Ectodermal cell (in vitro differentiated cells): Measurements from ENCODE around the gene SMO.

Experiments
- H3K27ac ChIP-seq: 2 replicates; pipeline ENCODE4 v1.7.0; 2013; ENCODE audit warnings: mild to moderate bottlenecking, low read depth, low read length; ENCODE audit not compliant: insufficient read depth, poor library complexity, severe bottlenecking
- H3K27me3 ChIP-seq: 2 replicates; pipeline ENCODE4 v1.7.0; 2013; ENCODE audit warnings: mild to moderate bottlenecking, low read length; ENCODE audit not compliant: insufficient read depth, control insufficient read depth, poor library complexity, severe bottlenecking
- H3K36me3 ChIP-seq: one replicate; pipeline ENCODE4 v1.7.0; 2013; ENCODE audit warnings: low read length; ENCODE audit not compliant: control insufficient read depth, insufficient read depth
- H3K4me1 ChIP-seq: one replicate; pipeline ENCODE4 v1.7.0; 2013; ENCODE audit warnings: low read length; ENCODE audit not compliant: control insufficient read depth, insufficient read depth
- H3K4me3 ChIP-seq: 2 replicates; pipeline ENCODE4 v1.7.0; 2013; ENCODE audit warnings: low read depth, low read length, control low read depth; ENCODE audit not compliant: insufficient read depth
- H3K9me3 ChIP-seq: 2 replicates; pipeline ENCODE4 v1.7.0; 2013; ENCODE audit warnings: mild to moderate bottlenecking, low read length, moderate library complexity; ENCODE audit not compliant: control insufficient read depth
- WGBS, 2 experiments: methylation state at CpG; one replicate each; pipeline ENCODE4 v1.1.7; 2013; ENCODE audit warnings: missing lambda C conversion rate in 2 of 2; 5-methylcytosine and 5-hydroxymethylcytosine counted together

The SMO gene

DNA sequence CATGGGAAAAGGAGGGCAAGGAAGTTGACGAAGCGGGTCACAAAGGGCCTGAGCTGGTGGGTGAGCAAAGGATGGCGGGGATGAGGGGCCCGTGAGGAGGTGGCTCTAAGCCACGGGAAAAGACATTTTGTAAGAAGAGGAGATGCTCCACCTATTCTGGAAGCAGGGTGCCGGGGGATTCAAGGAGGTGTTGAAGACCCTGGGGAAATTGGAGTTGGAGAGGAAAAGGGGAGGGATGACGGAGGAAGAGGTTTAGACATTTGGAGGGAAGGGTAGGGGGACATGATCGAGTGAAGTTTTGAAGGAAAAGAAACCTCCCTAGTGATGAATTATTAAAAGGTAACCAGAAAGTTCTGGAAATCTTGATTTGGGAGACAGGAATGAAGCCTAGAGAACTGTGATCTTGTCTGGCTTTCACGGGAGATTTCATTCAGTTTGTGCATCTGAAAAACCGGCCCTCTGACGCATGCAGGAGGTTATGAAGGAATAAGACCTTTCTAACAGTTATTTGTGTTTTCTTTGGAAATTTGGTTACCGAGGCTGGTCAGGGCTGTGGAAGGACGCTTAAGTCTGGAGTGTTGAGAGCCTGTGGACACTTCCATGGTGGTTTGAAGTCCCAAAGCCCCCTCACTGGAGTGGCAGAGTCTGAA, 1.4 kb downstream of the SMO start:
- Histone ChIP-seq H3K4me3 (peak overlapping the region; percentile 91), H3K4me1 (peaks cover 5% of the 10 kb centered on the region), H3K36me3 (peaks cover 8% of the 10 kb centered on the region), H3K9me3 (no peaks in the 10 kb centered on the region), H3K27me3 (peaks cover 7% of the 10 kb centered on the region), H3K27ac (no peak overlapping the region)
- 20 to 21% methylated on average over 13 of the region's 13 CpGs for WGBS, 2 experiments

DNA sequence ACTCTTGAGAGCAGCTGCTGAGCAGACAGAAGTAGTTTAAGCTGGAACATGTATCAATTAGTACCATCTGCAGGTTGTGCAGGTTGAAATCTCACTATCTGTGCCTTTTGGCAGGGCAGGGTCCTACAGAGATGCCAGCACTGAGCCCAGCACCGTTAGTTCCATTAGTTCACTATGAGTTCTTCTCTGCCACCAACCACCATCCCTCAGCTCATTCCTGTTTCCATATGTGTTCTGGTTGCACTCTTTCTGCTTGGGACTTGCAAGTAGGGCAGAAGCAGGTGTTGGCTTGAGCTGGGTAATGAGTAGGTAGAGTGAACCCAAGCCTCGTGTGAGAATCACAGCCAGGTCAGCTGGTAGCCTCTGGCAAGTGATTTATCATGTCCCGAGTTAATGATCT, 2.8 kb downstream of the SMO start:
- Histone ChIP-seq H3K9me3 (no peaks in the 10 kb centered on the region), H3K27me3 (peaks cover 7% of the 10 kb centered on the region), H3K36me3 (peaks cover 13% of the 10 kb centered on the region), H3K27ac (no peak overlapping the region), H3K4me1 (peaks cover 5% of the 10 kb centered on the region), H3K4me3 (no peak overlapping the region)
- 89 to 94% methylated on average over 3 of the region's 3 CpGs for WGBS, 2 experiments

DNA sequence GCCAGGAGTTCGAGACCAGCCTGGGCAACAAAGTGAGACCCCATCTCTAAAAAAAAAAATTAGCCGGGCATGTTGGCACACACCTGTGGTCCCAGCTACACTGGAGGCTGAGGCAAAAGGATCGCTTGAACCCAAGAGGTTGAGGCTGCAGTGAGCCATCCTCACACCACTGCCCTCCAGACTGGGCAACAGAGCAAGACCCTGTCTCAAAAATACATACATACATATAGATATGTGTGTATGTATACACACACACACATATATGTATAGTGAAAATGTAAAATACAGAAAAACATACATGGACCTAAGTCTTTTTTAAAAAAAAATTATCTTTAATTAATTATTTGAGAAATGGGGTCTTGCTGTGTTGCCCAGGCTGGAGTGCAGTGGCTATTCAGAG, 5.5 kb downstream of the SMO start:
- H3K4me3 ChIP-seq = no peak overlapping the region
- 91 to 97% methylated on average over 3 of the region's 3 CpGs for WGBS, 2 experiments
- no peaks in the 10 kb centered on the region for H3K27me3 ChIP-seq
- peaks cover 5% of the 10 kb centered on the region for H3K4me1 ChIP-seq
- no peak overlapping the region for H3K27ac ChIP-seq
- no peaks in the 10 kb centered on the region for H3K9me3 ChIP-seq
- H3K36me3 ChIP-seq = peaks cover 13% of the 10 kb centered on the region

DNA sequence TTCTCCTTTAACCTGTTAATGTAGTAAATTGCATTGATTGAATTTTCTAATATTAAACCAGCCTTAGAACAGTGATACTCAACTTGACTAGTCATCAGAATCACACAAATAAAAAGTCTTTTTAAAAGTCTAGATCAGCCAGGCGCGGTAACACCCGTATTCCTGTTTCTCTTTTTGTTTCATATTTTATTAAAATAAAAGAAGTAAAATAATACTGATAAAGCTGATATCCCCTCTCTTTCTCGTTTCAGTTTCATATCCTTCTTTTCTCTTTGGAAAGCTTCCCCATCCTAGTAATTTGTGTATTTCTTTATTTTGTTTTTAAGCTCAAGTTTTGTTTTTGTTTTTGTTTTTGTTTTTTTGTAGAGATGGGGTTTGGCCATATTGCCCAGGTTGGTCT, 9.3 kb downstream of the SMO start:
- H3K27me3 ChIP-seq = no peaks in the 10 kb centered on the region
- H3K27ac ChIP-seq = no peak overlapping the region
- H3K36me3 ChIP-seq = peaks cover 18% of the 10 kb centered on the region
- H3K4me3 ChIP-seq = no peak overlapping the region
- no peaks in the 10 kb centered on the region for H3K4me1 ChIP-seq
- H3K9me3 ChIP-seq = no peaks in the 10 kb centered on the region
- 100% methylated on average over 3 of the region's 4 CpGs; no CpG with 5 or more reads in 1 of the 2 experiments for WGBS, 2 experiments

DNA sequence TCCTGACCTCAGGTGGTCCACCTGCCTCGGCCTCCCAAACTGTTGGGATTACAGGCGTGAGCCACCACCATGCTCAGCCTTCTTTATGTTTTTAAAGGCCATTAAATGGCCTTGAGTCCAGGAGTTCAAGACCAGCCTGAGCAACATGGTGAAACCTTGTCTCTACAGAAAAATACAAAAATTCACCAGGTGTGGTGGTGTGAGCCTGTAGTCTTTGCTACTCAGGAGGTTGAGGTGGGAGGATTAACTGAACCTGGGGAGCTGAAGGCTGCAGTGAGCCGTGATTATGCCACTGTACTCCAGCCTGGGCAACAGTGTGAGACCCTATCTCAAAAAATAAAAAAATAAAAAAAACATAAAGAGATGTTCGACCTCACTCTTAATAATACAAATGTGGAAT, 11.0 kb downstream of the SMO start:
- 90 to 92% methylated on average over 3 to 4 of the region's 4 CpGs for WGBS, 2 experiments
- Histone ChIP-seq H3K9me3 (no peaks in the 10 kb centered on the region), H3K27ac (no peak overlapping the region), H3K27me3 (no peaks in the 10 kb centered on the region), H3K4me3 (no peak overlapping the region), H3K4me1 (no peaks in the 10 kb centered on the region), H3K36me3 (peaks cover 15% of the 10 kb centered on the region)

DNA sequence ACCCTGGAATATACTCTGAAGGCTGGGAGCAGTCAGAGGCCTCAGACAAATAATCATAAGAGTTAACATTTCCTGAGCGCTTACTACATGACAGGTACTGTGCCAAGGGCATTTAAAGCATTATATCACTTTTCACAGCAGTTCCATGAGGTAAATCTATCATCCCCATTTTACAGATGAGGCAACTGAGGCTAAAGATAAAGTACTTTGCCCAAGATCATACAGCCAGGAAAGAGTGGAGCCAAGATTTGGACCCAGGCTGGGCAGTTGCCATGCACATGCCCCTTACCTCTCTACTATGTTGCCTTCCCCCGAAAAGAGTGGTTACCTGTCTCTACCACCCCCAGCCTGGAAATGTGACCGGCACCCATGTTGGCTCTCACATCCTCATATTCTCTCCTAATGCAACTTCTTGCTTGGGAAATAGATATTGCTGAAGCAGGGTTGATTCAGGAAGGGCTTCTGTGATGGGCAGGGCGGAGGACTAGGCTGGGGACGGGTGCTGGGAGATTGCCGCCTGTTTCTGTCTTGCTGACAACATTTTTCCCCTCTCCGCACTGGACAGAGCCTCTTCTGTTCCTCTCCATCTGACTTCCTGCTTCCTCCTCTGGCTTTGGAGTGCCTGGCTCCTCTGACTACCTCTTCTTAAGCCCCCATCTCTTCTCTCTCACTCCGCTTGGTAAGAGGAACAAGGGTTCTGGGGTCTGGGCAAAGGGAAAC, 13.8 kb downstream of the SMO start:
- no peak overlapping the region for H3K27ac ChIP-seq
- 92 to 96% methylated on average over 8 of the region's 8 CpGs for WGBS, 2 experiments
- no peak overlapping the region for H3K4me3 ChIP-seq
- H3K4me1 ChIP-seq = no peaks in the 10 kb centered on the region
- no peaks in the 10 kb centered on the region for H3K9me3 ChIP-seq
- no peaks in the 10 kb centered on the region for H3K27me3 ChIP-seq
- peaks cover 24% of the 10 kb centered on the region for H3K36me3 ChIP-seq

DNA sequence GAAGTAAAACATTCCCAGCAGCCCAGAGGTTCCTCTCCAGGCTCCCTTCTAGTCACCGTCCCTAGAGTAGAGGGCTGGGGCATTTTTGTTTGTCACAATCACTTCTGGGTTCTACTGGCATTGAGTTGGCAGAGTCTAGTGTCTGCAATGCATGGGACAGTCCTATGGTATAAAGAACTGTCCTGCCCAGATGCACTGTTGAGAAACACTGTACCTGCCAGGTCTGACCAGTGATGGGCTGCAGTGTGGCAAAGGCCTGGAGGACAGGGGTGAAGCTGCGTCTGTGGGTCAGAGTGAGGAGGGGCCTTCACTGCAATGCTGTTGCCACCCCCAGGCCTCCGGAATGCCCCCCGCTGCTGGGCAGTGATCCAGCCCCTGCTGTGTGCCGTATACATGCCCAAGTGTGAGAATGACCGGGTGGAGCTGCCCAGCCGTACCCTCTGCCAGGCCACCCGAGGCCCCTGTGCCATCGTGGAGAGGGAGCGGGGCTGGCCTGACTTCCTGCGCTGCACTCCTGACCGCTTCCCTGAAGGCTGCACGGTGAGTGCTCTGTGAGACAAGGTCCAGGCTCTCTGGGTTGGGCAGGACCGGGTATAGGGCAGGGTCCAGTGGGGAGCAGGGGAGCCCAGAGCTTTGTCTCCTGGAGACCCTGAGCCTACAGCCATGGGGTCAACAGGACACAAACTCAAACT, 14.8 kb downstream of the SMO start:
- Histone ChIP-seq H3K4me3 (no peak overlapping the region), H3K27me3 (no peaks in the 10 kb centered on the region), H3K9me3 (no peaks in the 10 kb centered on the region), H3K27ac (no peak overlapping the region), H3K4me1 (no peaks in the 10 kb centered on the region), H3K36me3 (peaks cover 24% of the 10 kb centered on the region)
- 87 to 88% methylated on average over 14 of the region's 14 CpGs for WGBS, 2 experiments

DNA sequence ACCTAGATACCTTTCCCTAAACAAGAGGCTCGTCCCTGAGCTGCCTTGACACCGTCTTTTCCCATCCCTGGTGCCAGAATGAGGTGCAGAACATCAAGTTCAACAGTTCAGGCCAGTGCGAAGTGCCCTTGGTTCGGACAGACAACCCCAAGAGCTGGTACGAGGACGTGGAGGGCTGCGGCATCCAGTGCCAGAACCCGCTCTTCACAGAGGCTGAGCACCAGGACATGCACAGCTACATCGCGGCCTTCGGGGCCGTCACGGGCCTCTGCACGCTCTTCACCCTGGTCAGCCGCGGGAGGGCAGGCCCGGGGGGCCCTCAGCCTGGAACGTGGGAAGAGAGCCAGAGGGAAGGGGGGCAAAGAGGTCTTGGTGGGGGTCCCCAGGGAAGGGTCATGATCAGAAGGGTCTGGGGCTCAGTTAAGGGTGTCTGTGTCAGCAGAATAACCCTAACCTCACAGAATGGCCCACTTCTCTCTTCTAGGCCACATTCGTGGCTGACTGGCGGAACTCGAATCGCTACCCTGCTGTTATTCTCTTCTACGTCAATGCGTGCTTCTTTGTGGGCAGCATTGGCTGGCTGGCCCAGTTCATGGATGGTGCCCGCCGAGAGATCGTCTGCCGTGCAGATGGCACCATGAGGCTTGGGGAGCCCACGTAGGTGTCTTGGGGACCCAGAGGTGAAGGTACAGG, 16.8 kb downstream of the SMO start:
- Histone ChIP-seq H3K27ac (no peak overlapping the region), H3K4me3 (no peak overlapping the region), H3K27me3 (no peaks in the 10 kb centered on the region), H3K4me1 (no peaks in the 10 kb centered on the region), H3K36me3 (peaks cover 34% of the 10 kb centered on the region), H3K9me3 (no peaks in the 10 kb centered on the region)
- 92 to 93% methylated on average over 29 of the region's 29 CpGs for WGBS, 2 experiments

DNA sequence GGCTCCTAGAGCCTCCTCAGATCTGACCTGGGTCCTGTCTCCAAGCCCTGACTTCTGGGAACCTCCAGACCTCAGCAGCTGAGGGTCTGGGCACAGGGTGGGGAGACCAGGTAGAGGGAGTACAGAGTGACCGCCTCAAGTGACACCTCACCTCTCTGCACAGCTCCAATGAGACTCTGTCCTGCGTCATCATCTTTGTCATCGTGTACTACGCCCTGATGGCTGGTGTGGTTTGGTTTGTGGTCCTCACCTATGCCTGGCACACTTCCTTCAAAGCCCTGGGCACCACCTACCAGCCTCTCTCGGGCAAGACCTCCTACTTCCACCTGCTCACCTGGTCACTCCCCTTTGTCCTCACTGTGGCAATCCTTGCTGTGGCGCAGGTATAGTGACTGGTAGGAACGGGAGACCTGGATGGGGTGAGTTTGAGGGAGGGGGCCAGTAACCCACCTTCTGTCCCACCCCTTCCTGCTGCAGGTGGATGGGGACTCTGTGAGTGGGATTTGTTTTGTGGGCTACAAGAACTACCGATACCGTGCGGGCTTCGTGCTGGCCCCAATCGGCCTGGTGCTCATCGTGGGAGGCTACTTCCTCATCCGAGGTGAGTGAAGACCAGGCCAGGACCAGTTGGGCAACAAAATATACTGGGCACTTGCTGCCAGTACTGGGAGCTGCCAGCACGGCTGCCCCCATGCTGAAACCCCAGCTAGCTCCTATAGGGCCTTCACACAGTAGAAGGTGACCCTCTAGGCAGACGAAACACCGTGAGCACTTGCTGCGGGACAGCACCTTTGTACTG, 17.8 kb downstream of the SMO start:
- WGBS, 2 experiments = 95 to 96% methylated on average over 17 to 18 of the region's 18 CpGs
- Histone ChIP-seq H3K4me1 (no peaks in the 10 kb centered on the region), H3K4me3 (no peak overlapping the region), H3K9me3 (no peaks in the 10 kb centered on the region), H3K36me3 (peaks cover 40% of the 10 kb centered on the region), H3K27me3 (no peaks in the 10 kb centered on the region), H3K27ac (no peak overlapping the region)
